Mammary epithelial cell (primary cell): ENCODE measurements around the gene MTCH1.

Experiments
- EZH2 ChIP-seq: IDR thresholded peaks from 2 replicates; pipeline ENCODE4 v1.6.1; 2012; ENCODE audit warnings: low read length, inconsistent platforms, borderline replicate concordance
- TF ChIP-seq, protein P1 (sequence below), 2 donors: IDR thresholded peaks in 1 of 2; conservative IDR thresholded peaks in 1 of 2; 2 replicates each; pipeline ENCODE4 v1.5.1; 2011 to 2012; ENCODE audit warnings: inconsistent platforms in 2 of 2, low read length in 2 of 2, mild to moderate bottlenecking in 2 of 2, control low read depth in 1 of 2, low read depth in 1 of 2; ENCODE audit not compliant: insufficient read depth in 1 of 2; ENCODE audit errors: extremely low read depth in 1 of 2

DNA sequence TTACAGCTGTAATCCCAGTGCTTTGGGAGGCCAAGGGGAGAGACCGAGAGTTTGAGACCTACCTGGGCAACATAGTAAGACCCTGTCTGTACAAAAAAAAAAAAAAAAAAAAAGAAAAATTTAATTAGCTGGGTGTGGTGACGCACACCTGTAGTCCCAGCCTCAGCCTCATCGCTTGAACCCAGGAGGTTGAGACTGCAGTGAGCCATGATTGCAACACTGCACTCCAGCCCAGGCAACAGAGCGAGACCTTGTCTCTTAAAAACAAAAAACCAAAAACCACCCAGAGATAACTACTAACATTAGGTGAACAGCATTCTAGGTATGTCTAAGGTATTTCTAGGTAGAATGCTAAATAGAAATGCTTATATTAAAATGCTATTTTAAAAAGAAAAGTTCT lies 52.5 kb downstream of the MTCH1 start:
- TF ChIP-seq, protein P1, sequence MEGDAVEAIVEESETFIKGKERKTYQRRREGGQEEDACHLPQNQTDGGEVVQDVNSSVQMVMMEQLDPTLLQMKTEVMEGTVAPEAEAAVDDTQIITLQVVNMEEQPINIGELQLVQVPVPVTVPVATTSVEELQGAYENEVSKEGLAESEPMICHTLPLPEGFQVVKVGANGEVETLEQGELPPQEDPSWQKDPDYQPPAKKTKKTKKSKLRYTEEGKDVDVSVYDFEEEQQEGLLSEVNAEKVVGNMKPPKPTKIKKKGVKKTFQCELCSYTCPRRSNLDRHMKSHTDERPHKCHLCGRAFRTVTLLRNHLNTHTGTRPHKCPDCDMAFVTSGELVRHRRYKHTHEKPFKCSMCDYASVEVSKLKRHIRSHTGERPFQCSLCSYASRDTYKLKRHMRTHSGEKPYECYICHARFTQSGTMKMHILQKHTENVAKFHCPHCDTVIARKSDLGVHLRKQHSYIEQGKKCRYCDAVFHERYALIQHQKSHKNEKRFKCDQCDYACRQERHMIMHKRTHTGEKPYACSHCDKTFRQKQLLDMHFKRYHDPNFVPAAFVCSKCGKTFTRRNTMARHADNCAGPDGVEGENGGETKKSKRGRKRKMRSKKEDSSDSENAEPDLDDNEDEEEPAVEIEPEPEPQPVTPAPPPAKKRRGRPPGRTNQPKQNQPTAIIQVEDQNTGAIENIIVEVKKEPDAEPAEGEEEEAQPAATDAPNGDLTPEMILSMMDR (conservative IDR thresholded peaks at IDR 0.05 in 1 of 2, IDR thresholded peaks at IDR 0.05 in 1 of 2; ENCODE audit: extremely low read depth in 1 of 2, insufficient read depth in 1 of 2, low read depth in 1 of 2, low read length in 2 of 2): no peak
- TF ChIP-seq EZH2: no peak
